ENCODE measurements around the gene SMARCD1.

Gene SMARCD1

GRCh38 chr12:50084775-50085614 is at the start of gene SMARCD1:
TSS of gene SMARCD1 (plus strand) at chr12:50085342. CDS start at chr12:50085370, 28 bp downstream.
- peak; percentile 88 for DNase-seq

- no peak for DNase-seq
Measured at GRCh38 chr12:50038336-50038735, 46.8 kb upstream of the SMARCD1 start.

GRCh38 chr12:50039151-50039835 is 45.8 kb upstream of the SMARCD1 start:
- DNase-seq, result peak; percentile 85

GRCh38 chr12:50040657-50041056 is 44.5 kb upstream of the SMARCD1 start:
- DNase-seq, result no peak

- no peak for DNase-seq
Measured at GRCh38 chr12:50041062-50041860, 43.9 kb upstream of the SMARCD1 start.

GRCh38 chr12:50041962-50042361 is 43.2 kb upstream of the SMARCD1 start:
- DNase-seq, result no peak

- no peak for DNase-seq
Measured at GRCh38 chr12:50042693-50043092, 42.4 kb upstream of the SMARCD1 start.

- DNase-seq, result no peak
Measured at GRCh38 chr12:50043308-50043707, 41.8 kb upstream of the SMARCD1 start.

GRCh38 chr12:50043854-50044253 is 41.3 kb upstream of the SMARCD1 start:
- DNase-seq, result no peak

- DNase-seq, result no peak
Measured at GRCh38 chr12:50047693-50048250, 37.4 kb upstream of the SMARCD1 start.

- no peak for DNase-seq
Measured at GRCh38 chr12:50049254-50050118, 35.7 kb upstream of the SMARCD1 start.

- no peak for DNase-seq
Measured at GRCh38 chr12:50050119-50050385, 35.1 kb upstream of the SMARCD1 start.

GRCh38 chr12:50050410-50051098 is 34.6 kb upstream of the SMARCD1 start:
- no peak for DNase-seq

- no peak for DNase-seq
Measured at GRCh38 chr12:50051101-50051806, 33.9 kb upstream of the SMARCD1 start.

- no peak for DNase-seq
Measured at GRCh38 chr12:50052544-50052943, 32.6 kb upstream of the SMARCD1 start.

GRCh38 chr12:50052964-50053363 is 32.2 kb upstream of the SMARCD1 start:
- no peak for DNase-seq

- DNase-seq, result no peak
Measured at GRCh38 chr12:50053583-50053982, 31.6 kb upstream of the SMARCD1 start.

GRCh38 chr12:50055831-50056638 is 29.1 kb upstream of the SMARCD1 start:
- peak; percentile 65 for DNase-seq

GRCh38 chr12:50056639-50056976 is 28.5 kb upstream of the SMARCD1 start:
- DNase-seq, result no peak
